Activated CD8-positive, alpha-beta T cell treated with anti-CD3 and anti-CD28 coated beads, Interleukin-2, amount 10 ng/mL, durations not matched to agents 7 days and 5 days (primary cell): ENCODE data around the gene MAGI2. TPM values are rescaled to one million over a fixed set of nuclear protein-coding genes. Genes with fewer than 3 reads are reported as not detected.

Source experiments
- ATAC-seq: fragments of 150-1000 bp; cut with Tn5 transposase; one replicate; pipeline ENCODE4 v1.10.0; 2021; ENCODE audit warnings: moderate library complexity
- CTCF ChIA-PET: fragments of 350-600 bp; sonication (Branson Sonifier 250); formaldehyde crosslinking; loops from one replicate; lab custom pipeline; 2021; ENCODE audit warnings: antibody characterized with exemption; lab: Charles Lee
- POLR2A ChIA-PET: fragments of 350-600 bp; sonication (Branson Sonifier 250); formaldehyde crosslinking; loops from one replicate; lab custom pipeline; 2021; ENCODE audit warnings: antibody characterized with exemption; lab: Charles Lee
- DNase-seq: peaks from one replicate; pipeline ENCODE4 v3.0.0-alpha.2; 2020
- H3K27ac Mint-ChIP-seq: one replicate; pipeline ENCODE4 v1.8.0; 2021; ENCODE audit warnings: mild to moderate bottlenecking, mixed read lengths
- H3K27me3 Mint-ChIP-seq: one replicate; pipeline ENCODE4 v1.8.0; 2021; ENCODE audit warnings: low read depth, mixed read lengths
- H3K36me3 Mint-ChIP-seq: one replicate; pipeline ENCODE4 v1.8.0; 2021; ENCODE audit warnings: low read depth, mixed read lengths
- H3K4me1 Mint-ChIP-seq: one replicate; pipeline ENCODE4 v1.8.0; 2021; ENCODE audit warnings: low read depth, mixed read lengths
- H3K4me3 Mint-ChIP-seq: one replicate; pipeline ENCODE4 v1.8.0; 2021; ENCODE audit warnings: mild to moderate bottlenecking, mixed read lengths
- H3K9me3 Mint-ChIP-seq: one replicate; pipeline ENCODE4 v1.8.0; 2022; ENCODE audit warnings: mixed read lengths; ENCODE audit not compliant: insufficient read depth
- total RNA-seq, 2 experiments: library from RNA; stranded (reverse); gene quantifications; one replicate each; pipeline ENCODE4 v1.2.3, GENCODE V29; 2021

The MAGI2 gene
- total RNA-seq, 2 experiments from 2014 or later: 0.05 TPM; not detected in 1

GRCh38 chr7:78092331-78092730 is 1361.1 kb downstream of the MAGI2 start:
- Mint-ChIP-seq H3K27me3 (no peaks in the 10 kb centered on the region), H3K4me3 (no peak overlapping the region), H3K4me1 (no peaks in the 10 kb centered on the region), H3K27ac (no peak overlapping the region), H3K9me3 (no peaks in the 10 kb centered on the region), H3K36me3 (no peaks in the 10 kb centered on the region)
- no peak for DNase-seq
- no peak for ATAC-seq
- ChIA-PET CTCF (no interaction called here), POLR2A (no interaction called here)

DNA sequence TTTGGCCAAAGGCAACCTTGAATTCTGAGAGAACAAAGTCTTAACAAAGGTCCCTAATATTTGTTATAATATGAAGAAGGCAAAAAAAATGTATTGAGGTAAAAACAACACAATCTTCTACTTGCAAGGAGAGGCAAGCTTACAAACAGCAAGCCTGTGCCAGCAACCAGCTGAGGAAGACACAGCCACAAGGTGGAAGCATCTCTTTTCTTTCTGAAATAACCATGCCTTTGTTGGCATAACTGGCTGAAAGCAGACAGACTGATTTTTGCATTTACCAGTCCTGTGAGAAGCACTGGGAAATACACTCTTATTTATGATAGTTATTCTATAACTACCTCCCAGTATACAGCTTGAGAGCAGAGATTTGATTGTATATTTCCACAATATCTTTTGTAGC is 1362.9 kb downstream of the MAGI2 start:
- no peak overlapping the region for H3K27ac Mint-ChIP-seq
- ChIA-PET POLR2A (no interaction called here), CTCF (no interaction called here)
- H3K36me3 Mint-ChIP-seq: no peaks in the 10 kb centered on the region
- ATAC-seq (no peak), DNase-seq (no peak)
- H3K9me3 Mint-ChIP-seq: no peaks in the 10 kb centered on the region
- H3K4me3 Mint-ChIP-seq: no peak overlapping the region
- no peaks in the 10 kb centered on the region for H3K4me1 Mint-ChIP-seq
- H3K27me3 Mint-ChIP-seq: no peaks in the 10 kb centered on the region

- DNase-seq (no peak), ATAC-seq (no peak)
- Mint-ChIP-seq H3K36me3 (no peaks in the 10 kb centered on the region), H3K27ac (no peak overlapping the region), H3K9me3 (no peaks in the 10 kb centered on the region), H3K4me3 (no peak overlapping the region), H3K27me3 (peaks cover 10% of the 10 kb centered on the region), H3K4me1 (no peaks in the 10 kb centered on the region)
- CTCF ChIA-PET: no interaction called here
- POLR2A ChIA-PET: no interaction called here
Measured at GRCh38 chr7:78083476-78084120, 1369.9 kb downstream of the MAGI2 start.

DNA sequence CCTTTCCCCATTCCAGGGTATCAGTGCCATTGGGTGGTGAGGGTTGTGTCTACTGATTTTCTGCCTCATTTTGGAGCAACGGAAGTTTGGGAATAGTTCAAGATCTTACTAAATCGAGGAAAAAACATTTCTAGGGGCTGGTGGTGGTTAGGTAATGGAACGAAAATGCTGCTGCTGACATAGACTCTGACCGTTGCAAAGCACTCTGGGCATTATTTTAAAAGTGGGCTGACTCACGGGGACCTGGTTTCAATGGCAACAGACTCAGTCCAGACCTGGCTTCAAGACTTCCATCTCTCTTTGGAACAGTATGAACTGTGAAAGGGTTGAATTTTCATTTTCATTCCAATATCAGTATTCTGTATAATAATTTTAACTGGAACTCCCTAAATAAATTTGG is 1370.9 kb downstream of the MAGI2 start:
- Mint-ChIP-seq H3K9me3 (no peaks in the 10 kb centered on the region), H3K4me1 (no peaks in the 10 kb centered on the region), H3K36me3 (no peaks in the 10 kb centered on the region), H3K4me3 (no peak overlapping the region), H3K27me3 (peaks cover 10% of the 10 kb centered on the region), H3K27ac (no peak overlapping the region)
- DNase-seq (no peak), ATAC-seq (no peak)
- CTCF ChIA-PET: interaction anchor here (0.6 kb wide), 1 partner anchor 424 kb away, joined by 3 read pairs; no protein-coding TSS in a partner anchor
- POLR2A ChIA-PET: no interaction called here

- DNase-seq (no peak), ATAC-seq (no peak)
- Mint-ChIP-seq H3K36me3 (no peaks in the 10 kb centered on the region), H3K9me3 (no peaks in the 10 kb centered on the region), H3K27ac (no peak overlapping the region), H3K4me3 (no peak overlapping the region), H3K4me1 (no peaks in the 10 kb centered on the region), H3K27me3 (peaks cover 10% of the 10 kb centered on the region)
- ChIA-PET CTCF (no interaction called here), POLR2A (no interaction called here)
Measured at GRCh38 chr7:78081888-78082287, 1371.6 kb downstream of the MAGI2 start.

- ATAC-seq: no peak
- ChIA-PET CTCF (no interaction called here), POLR2A (no interaction called here)
- Mint-ChIP-seq H3K4me3 (no peak overlapping the region), H3K27ac (no peak overlapping the region), H3K4me1 (no peaks in the 10 kb centered on the region), H3K27me3 (peaks cover 10% of the 10 kb centered on the region), H3K9me3 (no peaks in the 10 kb centered on the region), H3K36me3 (no peaks in the 10 kb centered on the region)
- DNase-seq: no peak
Measured at GRCh38 chr7:78081344-78081743, 1372.1 kb downstream of the MAGI2 start.

GRCh38 chr7:78080811-78081210 is 1372.7 kb downstream of the MAGI2 start:
- H3K27me3 Mint-ChIP-seq: peaks cover 10% of the 10 kb centered on the region
- no peak for ATAC-seq
- POLR2A ChIA-PET: no interaction called here
- CTCF ChIA-PET: no interaction called here
- no peaks in the 10 kb centered on the region for H3K4me1 Mint-ChIP-seq
- H3K36me3 Mint-ChIP-seq: no peaks in the 10 kb centered on the region
- no peak for DNase-seq
- H3K4me3 Mint-ChIP-seq: no peak overlapping the region
- H3K27ac Mint-ChIP-seq: no peak overlapping the region
- no peaks in the 10 kb centered on the region for H3K9me3 Mint-ChIP-seq

- H3K4me3 Mint-ChIP-seq: no peak overlapping the region
- no peaks in the 10 kb centered on the region for H3K4me1 Mint-ChIP-seq
- POLR2A ChIA-PET: no interaction called here
- no peaks in the 10 kb centered on the region for H3K9me3 Mint-ChIP-seq
- H3K27me3 Mint-ChIP-seq: peaks cover 10% of the 10 kb centered on the region
- ATAC-seq: no peak
- no peaks in the 10 kb centered on the region for H3K36me3 Mint-ChIP-seq
- no peak for DNase-seq
- no peak overlapping the region for H3K27ac Mint-ChIP-seq
- CTCF ChIA-PET: no interaction called here
Measured at GRCh38 chr7:78080241-78080640, 1373.2 kb downstream of the MAGI2 start.

GRCh38 chr7:78074713-78075112 is 1378.8 kb downstream of the MAGI2 start:
- CTCF ChIA-PET: no interaction called here
- ATAC-seq: no peak
- H3K4me3 Mint-ChIP-seq: no peak overlapping the region
- no peaks in the 10 kb centered on the region for H3K36me3 Mint-ChIP-seq
- no peaks in the 10 kb centered on the region for H3K9me3 Mint-ChIP-seq
- POLR2A ChIA-PET: no interaction called here
- H3K27ac Mint-ChIP-seq: no peak overlapping the region
- no peaks in the 10 kb centered on the region for H3K4me1 Mint-ChIP-seq
- peaks cover 6% of the 10 kb centered on the region for H3K27me3 Mint-ChIP-seq
- DNase-seq: no peak

GRCh38 chr7:78073609-78074382 is 1379.7 kb downstream of the MAGI2 start:
- CTCF ChIA-PET: no interaction called here
- Mint-ChIP-seq H3K27me3 (peaks cover under 1% of the 10 kb centered on the region), H3K36me3 (no peaks in the 10 kb centered on the region), H3K9me3 (no peaks in the 10 kb centered on the region), H3K4me1 (no peaks in the 10 kb centered on the region), H3K27ac (no peak overlapping the region), H3K4me3 (no peak overlapping the region)
- POLR2A ChIA-PET: no interaction called here
- ATAC-seq (no peak), DNase-seq (no peak)

DNA sequence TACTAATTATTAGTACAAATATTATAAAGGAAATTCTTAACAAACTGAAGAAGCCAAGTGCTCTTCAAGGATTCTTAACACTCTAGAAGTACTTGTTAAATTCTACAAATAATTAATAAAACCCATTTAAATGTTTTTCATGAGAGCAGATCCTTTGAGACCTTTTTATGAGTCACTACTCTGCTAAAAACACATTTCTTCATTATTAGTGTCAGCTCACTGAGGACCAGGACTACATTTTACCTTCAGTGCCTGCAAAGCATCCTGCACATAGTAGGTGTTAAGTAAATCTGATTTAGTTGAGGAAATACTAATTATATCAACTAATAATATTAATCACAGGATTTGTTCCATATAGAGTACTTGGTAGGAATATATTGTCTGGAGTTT is 1381.3 kb downstream of the MAGI2 start:
- H3K4me3 Mint-ChIP-seq: no peak overlapping the region
- H3K9me3 Mint-ChIP-seq: no peaks in the 10 kb centered on the region
- POLR2A ChIA-PET: no interaction called here
- no peaks in the 10 kb centered on the region for H3K36me3 Mint-ChIP-seq
- H3K4me1 Mint-ChIP-seq: no peaks in the 10 kb centered on the region
- no peaks in the 10 kb centered on the region for H3K27me3 Mint-ChIP-seq
- CTCF ChIA-PET: no interaction called here
- H3K27ac Mint-ChIP-seq: no peak overlapping the region
- ATAC-seq (no peak), DNase-seq (no peak)

DNA sequence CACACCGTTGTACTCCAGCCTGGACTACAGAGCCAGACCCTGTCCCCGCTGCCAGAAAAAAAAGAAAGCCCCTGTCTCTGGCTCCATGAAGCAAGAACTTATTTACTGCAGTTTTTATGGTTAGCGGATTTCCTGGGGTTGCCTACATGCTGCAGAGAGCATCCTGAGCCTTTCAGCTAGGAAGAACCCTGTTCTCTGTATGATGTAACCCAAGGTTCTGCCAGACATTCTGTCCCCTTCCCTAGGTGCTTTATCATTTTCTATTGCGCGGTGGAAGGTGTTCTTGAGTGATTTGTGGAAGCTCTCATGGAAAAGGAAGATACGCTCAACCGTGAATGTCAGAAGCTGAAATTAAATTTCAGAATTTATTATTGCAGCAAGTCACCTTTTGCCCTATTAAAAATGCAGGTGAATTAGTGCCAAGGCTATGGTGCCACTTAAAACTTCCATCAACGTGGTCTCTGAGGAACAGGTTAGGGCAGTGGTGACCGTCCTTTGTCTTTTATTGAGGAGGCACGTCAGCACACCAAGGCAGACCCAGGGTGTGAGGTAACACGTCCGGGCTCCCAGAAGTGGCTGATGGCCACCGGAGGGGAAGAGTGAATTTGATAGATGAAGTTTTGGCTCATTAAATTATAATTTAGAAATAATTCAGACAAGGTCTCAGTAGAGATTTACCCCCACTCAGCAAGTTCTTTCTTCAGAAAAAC is 1381.8 kb downstream of the MAGI2 start:
- no peaks in the 10 kb centered on the region for H3K36me3 Mint-ChIP-seq
- no peak overlapping the region for H3K27ac Mint-ChIP-seq
- ChIA-PET POLR2A (no interaction called here), CTCF (no interaction called here)
- H3K9me3 Mint-ChIP-seq: no peaks in the 10 kb centered on the region
- ATAC-seq (no peak), DNase-seq (no peak)
- H3K4me1 Mint-ChIP-seq: no peaks in the 10 kb centered on the region
- no peak overlapping the region for H3K4me3 Mint-ChIP-seq
- H3K27me3 Mint-ChIP-seq: no peaks in the 10 kb centered on the region
